HG03520 (cell line): ENCODE measurements around the gene STK4.
"Not testable (repeated sequence)": the region's sequence is repeated elsewhere in the genome, so short reads cannot be mapped to it uniquely, and the experiment has no call there.

Source experiments
- ATAC-seq: cut with Tn5 transposase; IDR thresholded peaks from one replicate; pipeline ENCODE4 v1.9.1; 2021; ENCODE audit warnings: mild to moderate bottlenecking, moderate library complexity; ENCODE audit not compliant: unreplicated experiment

The STK4 gene

GRCh38 chr20:44981736-44982406 lies 15.6 kb downstream of the STK4 start:
- ATAC-seq, result no peak

DNA sequence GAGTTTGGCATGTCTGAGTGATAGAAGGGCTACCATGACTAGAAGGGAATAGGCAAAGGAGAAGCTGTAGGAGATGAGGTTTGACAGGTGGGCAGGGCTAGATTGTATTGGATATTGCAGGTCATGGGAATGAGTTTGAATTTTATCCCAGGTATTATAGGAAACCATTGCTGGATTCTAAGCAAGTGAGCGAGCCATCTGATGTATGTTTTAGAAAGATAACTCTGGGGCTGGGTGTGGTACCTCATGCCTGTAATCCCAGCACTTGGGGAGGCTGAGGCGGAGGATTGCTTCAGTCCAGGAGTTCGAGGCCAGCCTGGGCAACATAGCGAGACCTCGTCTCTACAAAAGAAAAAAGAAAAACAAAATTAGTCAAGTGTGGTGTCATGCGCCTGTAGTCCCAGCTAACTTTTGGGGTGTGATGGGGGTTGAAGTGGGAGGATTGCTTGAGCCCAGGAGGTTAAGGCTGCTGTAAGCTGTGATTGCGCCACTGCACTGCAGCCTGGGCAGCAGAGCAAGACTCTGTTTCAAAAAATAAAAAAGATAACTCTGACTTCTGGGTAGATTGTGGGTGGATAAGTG lies 16.9 kb downstream of the STK4 start:
- no peak for ATAC-seq

DNA sequence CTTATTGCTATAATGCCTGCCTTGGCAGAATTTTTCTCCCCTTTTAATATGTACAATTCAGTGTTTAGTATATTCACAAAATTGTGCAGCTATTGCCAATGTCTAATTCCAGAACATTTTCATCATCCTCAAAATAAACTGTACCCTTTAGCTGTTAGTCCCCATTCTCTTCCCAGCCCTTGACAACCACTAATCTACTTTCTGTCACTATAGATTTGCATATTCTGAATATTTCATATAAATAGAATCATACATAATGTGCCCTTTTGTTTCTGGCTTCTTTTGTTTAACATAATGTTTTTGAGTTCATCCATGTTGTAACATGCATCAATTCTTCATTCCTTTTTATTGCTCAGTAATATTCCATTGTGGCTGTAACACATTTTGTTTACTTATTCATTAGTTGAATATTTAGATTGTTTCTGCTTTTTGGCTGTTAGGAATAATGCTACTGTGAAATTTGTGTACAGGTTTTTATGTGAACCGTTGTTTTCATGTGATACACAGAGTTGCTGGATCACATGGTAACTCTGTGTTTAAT lies 22.4 kb downstream of the STK4 start:
- no peak for ATAC-seq

GRCh38 chr20:44990425-44990824 lies 24.1 kb downstream of the STK4 start:
- no peak for ATAC-seq

GRCh38 chr20:44990957-44991356 lies 24.6 kb downstream of the STK4 start:
- no peak for ATAC-seq

GRCh38 chr20:44993343-44993742 lies 27.0 kb downstream of the STK4 start:
- ATAC-seq, result no peak

DNA sequence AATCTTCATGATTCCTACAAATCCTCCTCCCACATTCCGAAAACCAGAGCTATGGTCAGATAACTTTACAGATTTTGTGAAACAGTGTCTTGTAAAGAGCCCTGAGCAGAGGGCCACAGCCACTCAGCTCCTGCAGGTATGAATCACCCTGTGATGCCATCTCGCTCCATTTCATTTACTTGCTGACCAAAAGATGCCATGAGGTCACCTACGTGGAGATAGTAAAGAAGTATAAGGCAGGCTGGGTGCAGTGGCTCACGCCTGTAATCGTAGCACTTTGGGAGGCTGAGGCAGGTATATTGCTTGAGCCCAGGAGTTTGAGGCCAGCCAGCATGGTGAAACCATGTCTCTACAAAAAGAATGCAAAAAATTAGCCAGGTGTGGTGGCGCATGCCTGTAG lies 30.9 kb downstream of the STK4 start:
- ATAC-seq, result no peak

- ATAC-seq, result no peak
Measured at GRCh38 chr20:44997668-44998067, 31.4 kb downstream of the STK4 start.

DNA sequence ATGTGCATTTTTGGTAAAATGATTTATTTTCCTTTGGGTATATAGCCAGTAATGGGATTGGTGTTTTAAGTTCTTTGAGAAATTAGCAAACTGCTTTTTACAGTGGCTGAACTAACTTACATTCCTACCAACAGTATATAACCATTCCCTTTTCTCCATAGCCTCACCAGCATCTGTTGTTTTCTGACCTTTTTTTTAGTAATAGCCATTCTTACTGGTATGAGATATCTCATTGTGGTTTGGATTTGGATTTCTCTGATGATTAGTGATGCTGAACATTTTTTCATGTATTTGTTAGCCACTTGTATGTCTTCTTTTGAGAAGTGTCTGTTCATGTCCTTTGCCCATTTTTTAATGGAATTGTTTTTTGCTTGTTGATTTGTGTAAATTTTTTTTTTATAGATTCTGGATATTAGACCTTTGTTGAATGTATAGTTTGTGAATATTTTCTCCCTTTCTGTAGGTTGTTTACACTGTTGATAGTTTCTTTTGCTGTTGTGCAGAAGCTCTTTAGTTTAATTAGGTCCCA lies 42.3 kb downstream of the STK4 start:
- no peak for ATAC-seq

DNA sequence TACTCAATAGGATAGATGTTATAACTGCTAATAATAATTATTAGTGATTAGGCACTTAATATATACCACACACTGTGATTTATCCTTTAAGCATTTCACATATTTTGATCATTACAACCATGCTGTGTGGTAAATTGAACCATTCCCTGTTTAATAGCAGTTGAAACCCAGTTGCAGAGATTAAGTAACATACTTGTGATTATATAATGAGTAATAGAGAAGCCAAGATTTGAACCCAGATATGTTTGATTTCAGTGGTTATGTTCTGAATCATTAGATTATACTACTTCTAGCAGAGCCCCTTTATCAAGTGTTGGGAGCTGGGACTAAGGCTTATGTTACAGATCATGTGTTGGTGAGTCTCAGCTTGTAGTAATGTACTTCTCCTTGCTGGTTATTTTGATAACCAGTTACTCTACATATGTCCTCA lies 44.1 kb downstream of the STK4 start:
- ATAC-seq, result no peak

GRCh38 chr20:45011108-45011526 lies 44.8 kb downstream of the STK4 start:
- ATAC-seq, result no peak

DNA sequence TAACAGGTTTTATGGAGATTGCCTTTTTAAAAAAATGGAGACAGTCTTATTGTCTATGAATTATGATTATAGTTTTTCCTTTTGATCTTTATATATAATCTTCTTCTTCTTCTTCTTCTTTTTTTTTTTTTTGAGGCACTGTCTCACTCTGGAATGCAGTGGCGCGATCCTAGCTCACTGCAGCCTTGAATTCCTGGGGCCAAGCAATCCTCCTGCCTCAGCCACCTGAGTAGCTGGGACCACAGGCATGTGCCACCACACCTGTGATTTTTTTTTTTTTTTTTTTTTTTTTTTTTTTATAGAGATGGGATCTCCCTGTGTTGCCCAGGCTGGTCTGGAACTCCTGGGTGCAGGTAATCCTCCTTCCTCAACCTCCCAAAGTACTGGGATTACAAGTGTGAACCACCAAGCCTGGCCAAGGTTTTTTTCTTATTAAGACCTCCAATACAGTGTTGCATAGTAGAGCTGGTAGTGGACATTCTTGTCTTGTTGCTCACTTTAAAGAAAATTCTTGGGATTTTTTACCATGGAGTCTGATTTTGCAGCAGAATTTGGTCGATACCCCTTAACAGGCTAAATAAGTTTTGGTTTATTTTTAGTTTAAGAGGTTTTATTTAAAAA lies 46.5 kb downstream of the STK4 start:
- no peak for ATAC-seq

DNA sequence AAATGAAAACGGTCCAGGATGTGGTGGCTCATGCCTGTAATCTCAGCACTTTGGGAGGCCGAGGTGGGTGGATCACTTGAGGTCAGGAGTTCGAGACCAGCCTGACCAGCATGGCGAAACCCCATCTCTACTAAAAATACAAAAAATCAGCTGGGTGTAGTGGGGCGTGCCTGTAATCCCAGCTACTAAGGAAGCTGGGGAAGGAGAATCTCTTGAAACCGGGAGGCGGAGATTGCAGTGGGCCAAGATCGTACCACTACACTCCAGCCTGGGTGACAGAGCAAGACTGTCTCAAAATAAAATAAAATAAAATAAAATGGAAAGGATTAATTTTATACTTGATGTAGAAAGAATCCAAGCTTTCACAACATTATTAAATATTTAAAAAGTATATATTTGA lies 47.8 kb downstream of the STK4 start:
- not testable (repeated sequence) for ATAC-seq

DNA sequence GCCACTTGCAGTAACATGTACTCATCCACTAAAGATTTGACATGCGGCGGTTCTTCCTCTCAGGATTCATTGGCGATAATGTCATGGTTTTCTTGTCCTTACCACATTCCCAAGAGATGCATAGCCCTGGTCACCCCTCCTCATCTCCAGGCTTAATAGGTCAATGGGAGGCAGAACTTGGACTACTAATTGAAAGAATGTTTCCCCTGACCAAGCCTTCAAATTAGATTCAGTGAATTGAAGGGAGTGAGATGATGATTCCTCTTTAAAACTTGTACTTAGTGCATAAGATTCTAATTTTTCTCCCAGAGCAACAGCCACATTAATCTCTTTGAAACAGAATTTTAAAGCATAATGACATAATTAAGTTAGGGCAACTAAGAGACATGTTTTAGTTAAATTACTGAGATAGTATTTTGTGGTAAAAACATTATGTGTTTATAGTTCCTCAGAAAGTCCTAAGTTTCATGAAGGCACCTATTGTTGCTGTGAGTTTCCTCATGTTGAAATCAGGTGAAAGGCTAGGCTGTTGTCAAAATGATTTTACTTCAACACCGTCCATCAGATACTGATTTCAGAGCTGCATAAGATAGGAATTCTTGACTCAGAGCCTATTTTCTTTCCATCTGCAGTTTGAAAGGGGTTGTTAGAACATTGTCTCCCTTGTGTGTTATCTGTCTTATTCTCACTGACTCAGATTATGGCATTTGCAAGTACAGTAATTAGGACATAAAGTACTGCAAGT lies 48.5 kb downstream of the STK4 start:
- no peak for ATAC-seq

DNA sequence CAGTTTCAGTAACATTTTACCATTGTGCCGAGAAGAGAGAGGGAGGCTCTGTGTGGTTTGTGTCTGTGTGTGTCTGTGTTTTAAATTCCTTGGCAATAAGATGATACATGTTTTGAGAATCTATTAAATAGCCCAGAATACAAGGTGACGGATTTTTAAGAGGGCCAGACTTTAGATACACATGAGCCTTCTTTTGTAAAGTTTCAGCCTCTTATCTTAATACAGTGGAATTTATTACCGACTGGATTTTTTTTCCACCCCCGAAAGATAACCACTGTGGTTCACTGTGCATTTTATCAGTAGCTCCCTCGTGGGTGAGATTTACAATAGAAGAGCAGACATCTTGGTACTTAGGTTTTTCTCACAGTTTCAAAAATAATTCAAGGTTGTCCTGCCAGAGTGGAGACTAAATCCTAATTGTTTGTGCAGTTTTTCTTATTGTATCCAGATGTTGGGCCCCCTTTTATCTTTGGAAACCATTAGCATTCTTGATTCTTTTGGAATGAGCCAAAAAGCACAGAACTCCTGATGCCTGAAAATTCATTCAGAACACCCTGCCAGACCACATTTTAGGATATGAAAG lies 49.9 kb downstream of the STK4 start:
- ATAC-seq, result no peak

GRCh38 chr20:45017281-45017680 lies 51.0 kb downstream of the STK4 start:
- ATAC-seq, result no peak

DNA sequence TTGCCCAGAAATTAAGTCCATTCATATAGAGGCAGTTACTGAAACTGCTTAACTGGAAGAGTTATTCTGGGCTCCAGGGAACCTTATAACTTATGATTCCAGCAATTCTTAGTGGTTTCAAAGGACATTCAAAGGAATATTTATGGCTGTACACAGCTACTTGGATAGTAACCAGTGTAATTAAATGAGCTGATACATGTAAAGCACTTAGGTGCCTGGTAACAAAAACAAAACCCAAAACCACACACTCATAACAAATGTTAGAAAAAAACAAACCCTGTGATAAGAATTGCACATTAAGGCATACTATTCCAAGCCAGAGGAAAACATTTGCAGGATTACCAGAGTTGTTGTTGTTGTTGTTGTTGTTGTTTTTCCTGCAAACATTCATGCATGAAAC lies 51.5 kb downstream of the STK4 start:
- ATAC-seq, result no peak

- no peak for ATAC-seq
Measured at GRCh38 chr20:45019027-45019761, 52.9 kb downstream of the STK4 start.

GRCh38 chr20:45019762-45020123 lies 53.4 kb downstream of the STK4 start:
- no peak for ATAC-seq

- no peak for ATAC-seq
Measured at GRCh38 chr20:45020236-45020886, 54.0 kb downstream of the STK4 start.
